ENCODE results near the gene C10orf120. TPM values are rescaled to one million over a fixed set of nuclear protein-coding genes. Genes with fewer than 3 reads are reported as not detected.

C10orf120 gene
- total and polyA plus RNA-seq, 5 donors, result not detected

- no peaks in the 10 kb centered on the region for H3K9me3 ChIP-seq (ENCODE audit: control insufficient read depth, low read length)
- 53% methylated on average over 5 of the region's 5 CpGs for WGBS
- H3K4me1 ChIP-seq (ENCODE audit: control insufficient read depth, insufficient read depth, low read length), result no peaks in the 10 kb centered on the region
- H3K27ac ChIP-seq (ENCODE audit: low read length), result no peak overlapping the region
- H3K4me3 ChIP-seq (ENCODE audit: low read length), result no peak overlapping the region
- no peak for ATAC-seq
- H3K27me3 ChIP-seq (ENCODE audit: control insufficient read depth, insufficient read depth), result no peaks in the 10 kb centered on the region
- DNase-seq, result no peak
- intact Hi-C loops (cut with DNase I), result no loop called here
Observed at GRCh38 chr10:122725768-122726167, 26.1 kb upstream of the C10orf120 start.

- Histone ChIP-seq H3K27me3 (ENCODE audit: control insufficient read depth, insufficient read depth) (no peaks in the 10 kb centered on the region), H3K27ac (ENCODE audit: low read length) (no peak overlapping the region), H3K4me1 (ENCODE audit: control insufficient read depth, insufficient read depth, low read length) (no peaks in the 10 kb centered on the region), H3K9me3 (ENCODE audit: control insufficient read depth, low read length) (no peaks in the 10 kb centered on the region), H3K4me3 (ENCODE audit: low read length) (no peak overlapping the region)
- intact Hi-C loops (cut with DNase I), result no loop called here
- 98% methylated on average over 1 of the region's 1 CpG for WGBS
- no peak for ATAC-seq
- no peak for DNase-seq
Observed at GRCh38 chr10:122725006-122725405, 25.4 kb upstream of the C10orf120 start.

GRCh38 chr10:122721111-122721510 is 21.5 kb upstream of the C10orf120 start:
- Histone ChIP-seq H3K27me3 (ENCODE audit: control insufficient read depth, insufficient read depth) (no peaks in the 10 kb centered on the region), H3K4me3 (ENCODE audit: low read length) (no peak overlapping the region), H3K9me3 (ENCODE audit: control insufficient read depth, low read length) (no peaks in the 10 kb centered on the region), H3K4me1 (ENCODE audit: control insufficient read depth, insufficient read depth, low read length) (no peaks in the 10 kb centered on the region), H3K27ac (ENCODE audit: low read length) (no peak overlapping the region)
- ATAC-seq (no peak), DNase-seq (no peak)
- 87% methylated on average over 3 of the region's 3 CpGs for WGBS
- intact Hi-C loops (cut with DNase I), result no loop called here

- no peak overlapping the region for H3K4me3 ChIP-seq (ENCODE audit: low read length)
- no peak overlapping the region for H3K27ac ChIP-seq (ENCODE audit: low read length)
- DNase-seq (no peak), ATAC-seq (no peak)
- WGBS, result 64% methylated on average over 2 of the region's 2 CpGs
- H3K27me3 ChIP-seq (ENCODE audit: control insufficient read depth, insufficient read depth), result no peaks in the 10 kb centered on the region
- no peaks in the 10 kb centered on the region for H3K9me3 ChIP-seq (ENCODE audit: control insufficient read depth, low read length)
- H3K4me1 ChIP-seq (ENCODE audit: control insufficient read depth, insufficient read depth, low read length), result no peaks in the 10 kb centered on the region
- intact Hi-C loops (cut with DNase I), result no loop called here
Observed at GRCh38 chr10:122716025-122716424, 16.4 kb upstream of the C10orf120 start.

GRCh38 chr10:122715576-122715975 is 15.9 kb upstream of the C10orf120 start:
- WGBS, result 66% methylated on average over 9 of the region's 9 CpGs
- no peak overlapping the region for H3K27ac ChIP-seq (ENCODE audit: low read length)
- ATAC-seq (no peak), DNase-seq (no peak)
- no peaks in the 10 kb centered on the region for H3K4me1 ChIP-seq (ENCODE audit: control insufficient read depth, insufficient read depth, low read length)
- intact Hi-C loops (cut with DNase I), result no loop called here
- no peaks in the 10 kb centered on the region for H3K27me3 ChIP-seq (ENCODE audit: control insufficient read depth, insufficient read depth)
- no peaks in the 10 kb centered on the region for H3K9me3 ChIP-seq (ENCODE audit: control insufficient read depth, low read length)
- H3K4me3 ChIP-seq (ENCODE audit: low read length), result no peak overlapping the region

GRCh38 chr10:122713091-122713885 is 13.6 kb upstream of the C10orf120 start:
- Histone ChIP-seq H3K4me1 (ENCODE audit: control insufficient read depth, insufficient read depth, low read length) (no peaks in the 10 kb centered on the region), H3K27ac (ENCODE audit: low read length) (no peak overlapping the region), H3K4me3 (ENCODE audit: low read length) (no peak overlapping the region), H3K27me3 (ENCODE audit: control insufficient read depth, insufficient read depth) (no peaks in the 10 kb centered on the region), H3K9me3 (ENCODE audit: control insufficient read depth, low read length) (no peaks in the 10 kb centered on the region)
- intact Hi-C loops (cut with DNase I), result no loop called here
- ATAC-seq (no peak), DNase-seq (no peak)
- WGBS, result 65% methylated on average over 7 of the region's 7 CpGs

- WGBS, result 64% methylated on average over 1 of the region's 1 CpG
- Histone ChIP-seq H3K9me3 (ENCODE audit: control insufficient read depth, low read length) (no peaks in the 10 kb centered on the region), H3K4me1 (ENCODE audit: control insufficient read depth, insufficient read depth, low read length) (no peaks in the 10 kb centered on the region), H3K4me3 (ENCODE audit: low read length) (no peak overlapping the region), H3K27me3 (ENCODE audit: control insufficient read depth, insufficient read depth) (no peaks in the 10 kb centered on the region), H3K27ac (ENCODE audit: low read length) (no peak overlapping the region)
- ATAC-seq (no peak), DNase-seq (no peak)
- intact Hi-C loops (cut with DNase I), result no loop called here
Observed at GRCh38 chr10:122710576-122710975, 10.9 kb upstream of the C10orf120 start.

GRCh38 chr10:122709971-122710370 is 10.3 kb upstream of the C10orf120 start:
- no peaks in the 10 kb centered on the region for H3K27me3 ChIP-seq (ENCODE audit: control insufficient read depth, insufficient read depth)
- no peak overlapping the region for H3K27ac ChIP-seq (ENCODE audit: low read length)
- H3K9me3 ChIP-seq (ENCODE audit: control insufficient read depth, low read length), result no peaks in the 10 kb centered on the region
- no peak for DNase-seq
- no peaks in the 10 kb centered on the region for H3K4me1 ChIP-seq (ENCODE audit: control insufficient read depth, insufficient read depth, low read length)
- H3K4me3 ChIP-seq (ENCODE audit: low read length), result no peak overlapping the region
- 48% methylated on average over 4 of the region's 4 CpGs for WGBS
- no peak for ATAC-seq
- intact Hi-C loops (cut with DNase I), result loop anchor here in 2 of 4 donors (5.0 to 10.0 kb wide), 3 partner anchors 63 to 265 kb away; partner anchors contain the start of gene DMBT1 (in 1 of the 2)

GRCh38 chr10:122707535-122707934 is 7.9 kb upstream of the C10orf120 start:
- H3K4me3 ChIP-seq (ENCODE audit: low read length), result no peak overlapping the region
- H3K27ac ChIP-seq (ENCODE audit: low read length), result no peak overlapping the region
- ATAC-seq (peak in 1 of 2 donors; percentile 88), DNase-seq (peak in 2 of 3 donors; percentile 18 to 37)
- no peaks in the 10 kb centered on the region for H3K4me1 ChIP-seq (ENCODE audit: control insufficient read depth, insufficient read depth, low read length)
- H3K9me3 ChIP-seq (ENCODE audit: control insufficient read depth, low read length), result no peaks in the 10 kb centered on the region
- WGBS, result 60% methylated on average over 9 of the region's 9 CpGs
- H3K27me3 ChIP-seq (ENCODE audit: control insufficient read depth, insufficient read depth), result no peaks in the 10 kb centered on the region
- intact Hi-C loops (cut with DNase I), result loop anchor here in 2 of 4 donors (5.0 to 10.0 kb wide), 3 partner anchors 60 to 263 kb away; partner anchors contain the start of gene DMBT1 (in 1 of the 2)

GRCh38 chr10:122706947-122707346 is 7.3 kb upstream of the C10orf120 start:
- 30% methylated on average over 4 of the region's 4 CpGs for WGBS
- no peak for ATAC-seq
- intact Hi-C loops (cut with DNase I), result loop anchor here in 2 of 4 donors (5.0 to 10.0 kb wide), 3 partner anchors 60 to 262 kb away; partner anchors contain the start of gene DMBT1 (in 1 of the 2)

GRCh38 chr10:122706467-122706866 is 6.8 kb upstream of the C10orf120 start:
- Histone ChIP-seq H3K9me3 (ENCODE audit: control insufficient read depth, low read length) (no peaks in the 10 kb centered on the region), H3K27ac (ENCODE audit: low read length) (no peak overlapping the region), H3K4me1 (ENCODE audit: control insufficient read depth, insufficient read depth, low read length) (no peaks in the 10 kb centered on the region), H3K4me3 (ENCODE audit: low read length) (no peak overlapping the region), H3K27me3 (ENCODE audit: control insufficient read depth, insufficient read depth) (no peaks in the 10 kb centered on the region)
- 83% methylated on average over 2 of the region's 2 CpGs for WGBS
- DNase-seq, result no peak
- intact Hi-C loops (cut with DNase I), result loop anchor here in 2 of 4 donors (5.0 to 10.0 kb wide), 3 partner anchors 59 to 262 kb away; partner anchors contain the start of gene DMBT1 (in 1 of the 2)
- no peak for ATAC-seq

More at GRCh38 chr10:122706947-122707346, 7.3 kb upstream of the C10orf120 start:
- no peak for DNase-seq
- Histone ChIP-seq H3K4me3 (ENCODE audit: low read length) (no peak overlapping the region), H3K4me1 (ENCODE audit: control insufficient read depth, insufficient read depth, low read length) (no peaks in the 10 kb centered on the region), H3K27me3 (ENCODE audit: control insufficient read depth, insufficient read depth) (no peaks in the 10 kb centered on the region), H3K9me3 (ENCODE audit: control insufficient read depth, low read length) (no peaks in the 10 kb centered on the region), H3K27ac (ENCODE audit: low read length) (no peak overlapping the region)
